ENCODE data around the gene CREB3L2. TPM values are rescaled to one million over a fixed set of nuclear protein-coding genes. Genes with fewer than 3 reads are reported as not detected.

CREB3L2 gene
- total and polyA plus RNA-seq, 2 of the 13 experiments (the other 11 are each of a cell fraction or from before 2014, with no cell fraction given) = 22.1 to 41.1 TPM

DNA sequence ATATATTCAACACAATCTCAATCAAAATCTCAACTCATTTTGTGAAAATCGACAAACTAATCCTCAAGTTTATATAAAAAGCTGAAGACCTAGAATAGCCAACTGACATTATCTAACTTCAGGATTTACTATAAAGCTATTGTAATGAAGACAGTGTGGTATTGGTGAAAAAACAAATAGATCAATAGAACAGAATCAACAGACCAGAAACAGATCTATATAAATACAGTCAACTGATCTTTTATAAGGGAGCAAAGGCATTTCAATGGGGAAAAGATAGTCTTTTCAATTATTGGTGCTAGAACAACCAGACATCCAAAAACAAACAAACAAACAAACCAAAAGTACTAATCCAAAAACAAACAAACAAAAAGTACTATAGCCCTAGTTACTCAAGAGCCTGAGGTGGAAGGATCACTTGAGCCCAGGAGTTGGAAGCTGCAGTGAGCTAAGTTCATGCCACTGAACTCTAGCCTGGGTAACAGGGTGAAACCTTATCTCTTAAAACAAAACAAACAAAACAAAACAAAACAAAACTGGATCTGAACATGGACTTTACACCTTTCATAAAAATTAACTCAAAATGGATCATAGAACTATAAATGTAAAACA is 47.7 kb upstream of the CREB3L2 start (continued):
- TF ChIP-seq HNF1A (IDR thresholded peaks at IDR 0.05; ENCODE audit: low read depth) (peak; percentile 58; the same call in 1 of the 2 replicates), HNF1A (CRISPR knock-in tag; IDR thresholded peaks at IDR 0.05; ENCODE audit: borderline replicate concordance) (no peak), ZKSCAN8 (CRISPR knock-in tag; IDR thresholded peaks at IDR 0.05; ENCODE audit: borderline replicate concordance) (0 out of 2 replicates have a peak, but pooled peaks have one; percentile 21), SAFB2 (CRISPR knock-in tag; IDR thresholded peaks at IDR 0.05; ENCODE audit: borderline replicate concordance, low read depth) (no peak), SOX6 (IDR thresholded peaks at IDR 0.05) (no peak), SOX6 (CRISPR knock-in tag; IDR thresholded peaks at IDR 0.05) (peak; percentile 97), FOXK1 (CRISPR knock-in tag; IDR thresholded peaks at IDR 0.05; ENCODE audit: borderline replicate concordance, low read depth) (peak; percentile 71; the same call in 1 of the 2 replicates), AGO1 (IDR thresholded peaks at IDR 0.05; ENCODE audit: low read depth, low read length, poor library complexity, severe bottlenecking) (no peak), HOXA3 (CRISPR knock-in tag; IDR thresholded peaks at IDR 0.05) (peak; percentile 19; the same call in 1 of the 2 replicates), TRIM22 (IDR thresholded peaks at IDR 0.05) (no peak), KLF16 (CRISPR knock-in tag; IDR thresholded peaks at IDR 0.05) (peak in 1 of 2 experiments; percentile 66; a peak in 1 of 4 replicates), TBX2 (CRISPR knock-in tag; IDR thresholded peaks at IDR 0.05; ENCODE audit: borderline replicate concordance) (peak; percentile 56; the same call in 1 of the 2 replicates), ZNF776 (CRISPR knock-in tag; IDR thresholded peaks at IDR 0.05) (no peak), TBL1XR1 (IDR thresholded peaks at IDR 0.05; ENCODE audit: borderline replicate concordance, low read length, partially characterized antibody) (peak; percentile 52), ZNF614 (CRISPR knock-in tag; IDR thresholded peaks at IDR 0.05; ENCODE audit: borderline replicate concordance) (0 out of 2 replicates have a peak, but pooled peaks have one; percentile 24), HMG20B (CRISPR knock-in tag; conservative IDR thresholded peaks at IDR 0.05) (no peak), FOXJ3 (CRISPR knock-in tag; IDR thresholded peaks at IDR 0.05; ENCODE audit: borderline replicate concordance) (peak; percentile 91; the same call in 1 of the 2 replicates), SALL1 (CRISPR knock-in tag; IDR thresholded peaks at IDR 0.05) (peak; percentile 95), TCF7 (IDR thresholded peaks at IDR 0.05; ENCODE audit: low read depth) (peak; percentile 44; the same call in 1 of the 2 replicates), PITX1 (CRISPR knock-in tag; IDR thresholded peaks at IDR 0.05) (peak; percentile 99), KDM6A (CRISPR knock-in tag; IDR thresholded peaks at IDR 0.05; ENCODE audit: low read depth) (peak; percentile 75)
